CD4-positive, alpha-beta T cell (primary cell): Measurements from ENCODE around the gene MIDN. TPM values are rescaled to one million over a fixed set of nuclear protein-coding genes. Genes with fewer than 3 reads are reported as not detected.
A peak's percentile ranks its signal among the peaks of the same experiment; 100 is the strongest.

Experiments used
- ATAC-seq: fragments of 200-7000 bp; cut with Tn5 transposase; one replicate; pipeline ENCODE4 v1.10.0; 2022; ENCODE audit warnings: mild to moderate bottlenecking; ENCODE audit not compliant: poor library complexity
- CTCF ChIA-PET: fragments of 350-600 bp; sonication (Branson Sonifier 250); formaldehyde crosslinking; loops from one replicate; lab custom pipeline; 2021; ENCODE audit warnings: antibody characterized with exemption, inconsistent platforms; lab: Charles Lee
- POLR2A ChIA-PET: fragments of 350-600 bp; sonication (Branson Sonifier 250); formaldehyde crosslinking; loops from one replicate; lab custom pipeline; 2021; ENCODE audit warnings: antibody characterized with exemption, inconsistent platforms; lab: Charles Lee
- DNase-seq, 14 experiments: peaks; one replicate each; pipeline ENCODE4 v3.0.0-alpha.2; 2013 to 2020; ENCODE audit warnings: mixed read lengths in 2 of 14
- H3K27ac ChIP-seq, 2 donors: one replicate each; pipeline versions ENCODE4 v1.5.1 to v1.7.0; 2013; ENCODE audit warnings: low read length in 2 of 2, low read depth in 1 of 2, mild to moderate bottlenecking in 1 of 2
- H3K27me3 ChIP-seq, 2 experiments: 1 replicate in 1 of 2; 2 replicates in 1 of 2; pipeline versions ENCODE4 v1.6.1 to v1.7.0; 2013; ENCODE audit warnings: low read length in 2 of 2, control low read depth in 1 of 2, mild to moderate bottlenecking in 1 of 2, moderate library complexity in 1 of 2; ENCODE audit not compliant: insufficient read depth in 2 of 2, control insufficient read depth in 1 of 2
- H3K36me3 ChIP-seq: one replicate; pipeline ENCODE4 v1.6.1; 2013; ENCODE audit warnings: low read length, control low read depth; ENCODE audit not compliant: insufficient read depth
- H3K4me1 ChIP-seq: one replicate; pipeline ENCODE4 v1.6.1; 2013; ENCODE audit warnings: low read length, control low read depth; ENCODE audit not compliant: insufficient read depth
- H3K4me3 ChIP-seq: one replicate; pipeline ENCODE4 v1.5.1; 2013; ENCODE audit warnings: mild to moderate bottlenecking, low read length, moderate library complexity
- H3K9me3 ChIP-seq, 2 experiments: 1 replicate in 1 of 2; 2 replicates in 1 of 2; pipeline versions ENCODE4 v1.6.1 to v1.7.0; 2013; ENCODE audit warnings: low read length in 2 of 2, mild to moderate bottlenecking in 2 of 2, control low read depth in 1 of 2, moderate library complexity in 1 of 2; ENCODE audit not compliant: control insufficient read depth in 1 of 2, insufficient read depth in 1 of 2
- H3K27ac Mint-ChIP-seq: one replicate; pipeline ENCODE4 v1.8.0; 2020; ENCODE audit warnings: mixed read lengths
- H3K27me3 Mint-ChIP-seq: one replicate; pipeline ENCODE4 v1.8.0; 2021; ENCODE audit warnings: mixed read lengths
- H3K36me3 Mint-ChIP-seq: one replicate; pipeline ENCODE4 v1.8.0; 2021; ENCODE audit warnings: low read depth, mixed read lengths
- H3K4me1 Mint-ChIP-seq: one replicate; pipeline ENCODE4 v1.8.0; 2021; ENCODE audit warnings: low read depth, mixed read lengths
- H3K4me3 Mint-ChIP-seq: one replicate; pipeline ENCODE4 v1.8.0; 2020; ENCODE audit warnings: mild to moderate bottlenecking, mixed read lengths
- H3K9me3 Mint-ChIP-seq: one replicate; pipeline ENCODE4 v1.8.0; 2020; ENCODE audit warnings: mixed read lengths
- intact Hi-C, 2 experiments: fragments of 100-400 bp; cut with DNase I in 1 of 2; cut with micrococcal nuclease in 1 of 2; formaldehyde crosslinking; loops; one replicate each; pipeline versions ENCODE4 v1.15.1 to v1.9.0; 2023 to 2025; cut with DNase I, micrococcal nuclease
- total RNA-seq, 174 experiments: library from RNA in 2 of 174; stranded (reverse) in 2 of 174; gene quantifications; one replicate each; pipeline ENCODE4 v1.2.3 and lab custom pipeline; 2021 to 2026
- TF ChIP-seq, protein P1 (sequence below): fragments of 200-600 bp; IDR thresholded peaks from one replicate; pipeline ENCODE4 v1.8.0; 2022; ENCODE audit warnings: antibody characterized with exemption, mild to moderate bottlenecking

MIDN gene
- total RNA-seq, 2 experiments from 2014 or later, result 214 to 228 TPM

DNA sequence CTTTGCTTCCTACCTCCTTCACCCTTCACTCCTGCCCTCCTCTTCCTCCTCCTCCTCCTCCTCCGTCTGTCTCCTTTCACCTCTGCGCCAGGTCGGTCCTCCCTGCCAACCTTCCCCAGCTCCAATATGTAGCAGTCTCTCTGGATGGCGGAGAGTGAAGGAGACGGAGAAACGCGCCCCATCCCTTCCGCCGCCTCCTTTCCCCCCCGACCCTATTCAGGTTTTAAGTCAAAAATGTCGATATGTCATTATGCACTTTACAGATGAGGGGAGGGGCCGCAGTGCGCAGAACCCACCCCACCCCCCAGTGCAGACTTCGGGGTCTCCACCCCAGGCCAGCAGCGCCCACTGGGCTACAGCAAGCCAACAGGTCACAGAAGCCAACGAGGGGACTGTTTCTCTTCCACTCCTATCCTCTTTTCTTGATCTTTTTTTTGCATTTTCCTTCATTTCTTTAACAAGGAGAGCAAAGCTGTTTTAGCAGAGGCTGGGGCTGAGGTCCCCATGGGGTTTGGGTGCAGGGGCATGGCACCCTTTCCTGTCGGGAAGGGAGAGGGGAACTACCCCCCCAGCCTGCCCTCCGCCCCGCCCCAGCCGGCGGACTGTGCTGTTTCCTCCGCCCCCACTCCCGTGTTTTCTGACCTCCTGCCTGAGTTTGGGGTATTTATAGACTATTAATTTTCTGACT is 9.2 kb downstream of the MIDN start:
- Mint-ChIP-seq H3K9me3 (no peaks in the 10 kb centered on the region), H3K27me3 (no peaks in the 10 kb centered on the region), H3K4me3 (peak overlapping the region; percentile 91), H3K27ac (peak overlapping the region; percentile 95), H3K36me3 (peaks cover 58% of the 10 kb centered on the region), H3K4me1 (peaks cover 50% of the 10 kb centered on the region)
- POLR2A ChIA-PET, result interaction anchor here (1.0 to 7.1 kb wide), 3 partner anchors 8 to 11 kb away, joined by 3 to 117 read pairs (median 4); partner anchors contain the start of gene CIRBP
- intact Hi-C loops, result no loop called here
- Histone ChIP-seq H3K36me3 (peaks cover 45% of the 10 kb centered on the region), H3K27ac (peak overlapping the region; percentile 52 to 99), H3K4me1 (peaks cover 97% of the 10 kb centered on the region), H3K27me3 (no peaks in the 10 kb centered on the region), H3K4me3 (no peak overlapping the region), H3K9me3 (no peaks in the 10 kb centered on the region)
- no peak for DNase-seq
- CTCF ChIA-PET, result interaction anchor here (1.5 kb wide), 1 partner anchor 13 kb away, joined by 7 read pairs; no protein-coding TSS in a partner anchor
- ATAC-seq, result no peak
- TF ChIP-seq, protein P1, sequence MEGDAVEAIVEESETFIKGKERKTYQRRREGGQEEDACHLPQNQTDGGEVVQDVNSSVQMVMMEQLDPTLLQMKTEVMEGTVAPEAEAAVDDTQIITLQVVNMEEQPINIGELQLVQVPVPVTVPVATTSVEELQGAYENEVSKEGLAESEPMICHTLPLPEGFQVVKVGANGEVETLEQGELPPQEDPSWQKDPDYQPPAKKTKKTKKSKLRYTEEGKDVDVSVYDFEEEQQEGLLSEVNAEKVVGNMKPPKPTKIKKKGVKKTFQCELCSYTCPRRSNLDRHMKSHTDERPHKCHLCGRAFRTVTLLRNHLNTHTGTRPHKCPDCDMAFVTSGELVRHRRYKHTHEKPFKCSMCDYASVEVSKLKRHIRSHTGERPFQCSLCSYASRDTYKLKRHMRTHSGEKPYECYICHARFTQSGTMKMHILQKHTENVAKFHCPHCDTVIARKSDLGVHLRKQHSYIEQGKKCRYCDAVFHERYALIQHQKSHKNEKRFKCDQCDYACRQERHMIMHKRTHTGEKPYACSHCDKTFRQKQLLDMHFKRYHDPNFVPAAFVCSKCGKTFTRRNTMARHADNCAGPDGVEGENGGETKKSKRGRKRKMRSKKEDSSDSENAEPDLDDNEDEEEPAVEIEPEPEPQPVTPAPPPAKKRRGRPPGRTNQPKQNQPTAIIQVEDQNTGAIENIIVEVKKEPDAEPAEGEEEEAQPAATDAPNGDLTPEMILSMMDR, result no peak

DNA sequence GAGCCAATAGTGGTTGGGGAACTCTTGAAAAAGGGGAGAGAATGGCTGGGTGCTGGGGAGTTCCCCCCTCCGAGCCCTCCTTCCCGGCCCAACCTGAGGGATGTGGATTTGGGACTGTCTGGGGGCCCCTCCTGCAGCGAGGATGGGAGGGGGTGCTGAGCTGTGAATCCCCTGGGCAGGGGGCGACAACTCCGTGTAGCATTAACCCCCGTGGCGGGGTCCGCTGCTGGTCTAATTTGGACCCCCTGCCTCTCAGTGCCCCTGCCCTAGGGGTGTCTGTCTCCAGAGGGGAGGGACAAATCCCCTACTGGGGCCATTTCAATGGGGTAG is 9.7 kb downstream of the MIDN start:
- H3K4me3 ChIP-seq, result peak overlapping the region; percentile 56
- ChIA-PET CTCF (interaction anchor here (1.5 kb wide), 1 partner anchor 14 kb away, joined by 7 read pairs; no protein-coding TSS in a partner anchor), POLR2A (interaction anchor here (1.0 to 7.1 kb wide), 5 partner anchors 8 to 15 kb away, joined by 3 to 117 read pairs (median 4); partner anchors contain the start of gene CIRBP)
- H3K27me3 ChIP-seq, result no peaks in the 10 kb centered on the region
- H3K9me3 Mint-ChIP-seq, result no peaks in the 10 kb centered on the region
- H3K27ac Mint-ChIP-seq, result peak overlapping the region; percentile 95
- ATAC-seq (no peak), DNase-seq (no peak)
- intact Hi-C loops, result no loop called here
- peaks cover 97% of the 10 kb centered on the region for H3K4me1 ChIP-seq
- H3K27me3 Mint-ChIP-seq, result no peaks in the 10 kb centered on the region
- H3K9me3 ChIP-seq, result no peaks in the 10 kb centered on the region
- H3K4me1 Mint-ChIP-seq, result peaks cover 49% of the 10 kb centered on the region
- peak overlapping the region; percentile 91 for H3K4me3 Mint-ChIP-seq
- TF ChIP-seq, protein P1, result no peak
- peaks cover 45% of the 10 kb centered on the region for H3K36me3 ChIP-seq
- H3K36me3 Mint-ChIP-seq, result peaks cover 57% of the 10 kb centered on the region
- H3K27ac ChIP-seq, result peak overlapping the region; percentile 52 to 99

DNA sequence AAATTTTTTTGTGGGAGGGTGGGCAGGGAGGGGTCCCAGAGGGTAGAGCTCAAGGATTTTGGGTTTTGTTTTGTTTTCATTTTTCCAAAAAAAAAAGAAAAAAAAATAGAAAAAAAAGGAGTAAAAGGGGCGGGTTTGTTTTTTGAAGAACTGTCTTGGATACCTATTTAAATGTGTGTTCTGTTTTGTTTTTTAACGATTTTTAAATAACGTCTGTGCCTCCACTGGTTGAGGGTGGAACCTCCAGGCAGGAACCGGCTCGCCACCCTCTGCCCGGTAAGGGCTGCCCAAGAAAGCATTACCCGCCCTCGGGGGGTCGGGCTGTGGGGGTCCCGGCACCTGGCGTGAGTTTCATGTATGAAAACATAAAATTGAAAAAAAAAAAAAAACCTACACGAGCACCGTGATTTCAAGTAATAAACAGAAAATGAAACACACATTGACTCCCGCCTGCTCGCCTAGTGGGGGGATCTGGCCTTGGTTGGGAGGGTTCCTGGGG is 10.4 kb downstream of the MIDN start:
- TF ChIP-seq, protein P1, result no peak
- H3K27ac Mint-ChIP-seq, result peak overlapping the region; percentile 95
- H3K9me3 ChIP-seq, result no peaks in the 10 kb centered on the region
- H3K36me3 ChIP-seq, result peaks cover 42% of the 10 kb centered on the region
- intact Hi-C loops, result loop anchor here in 1 of 2 experiments (1.0 kb wide), 2 partner anchors 9 to 11 kb away; partner anchors contain the start of gene CIRBP
- ChIA-PET POLR2A (interaction anchor here (1.0 to 7.1 kb wide), 6 partner anchors 7 to 15 kb away, joined by 3 to 117 read pairs (median 6); partner anchors contain the start of gene CIRBP), CTCF (interaction anchor here (1.5 kb wide), 1 partner anchor 14 kb away, joined by 7 read pairs; no protein-coding TSS in a partner anchor)
- H3K4me3 ChIP-seq, result peak overlapping the region; percentile 56
- peak overlapping the region; percentile 91 for H3K4me3 Mint-ChIP-seq
- H3K36me3 Mint-ChIP-seq, result peaks cover 51% of the 10 kb centered on the region
- H3K27ac ChIP-seq, result peak overlapping the region; percentile 98 to 99
- H3K4me1 Mint-ChIP-seq, result peaks cover 47% of the 10 kb centered on the region
- peaks cover 94% of the 10 kb centered on the region for H3K4me1 ChIP-seq
- DNase-seq (no peak), ATAC-seq (peak; percentile 3)
- no peaks in the 10 kb centered on the region for H3K9me3 Mint-ChIP-seq
- no peaks in the 10 kb centered on the region for H3K27me3 Mint-ChIP-seq
- H3K27me3 ChIP-seq, result no peaks in the 10 kb centered on the region
